Subcutaneous adipose tissue (tissue), 4 donors: ENCODE measurements around the gene TIMM22. TPM values are rescaled to one million over a fixed set of nuclear protein-coding genes. Genes with fewer than 3 reads are reported as not detected.

Source experiments
- CTCF ChIP-seq: fragments of 450-650 bp; IDR thresholded peaks from one replicate; pipeline ENCODE4 v1.5.1; 2016; ENCODE audit warnings: low read depth, mild to moderate bottlenecking, control low read depth, antibody characterized with exemption, moderate library complexity
- total RNA-seq, 4 donors: library from RNA; depleted of rRNA; stranded (reverse); fragments of >200 nt; gene quantifications; one replicate each; pipeline ENCODE4 v1.1.0, GENCODE V29; 2016

TIMM22 gene
- total RNA-seq, 4 donors from 2014 or later: 9.9 to 11.7 (median 10.3) TPM

DNA sequence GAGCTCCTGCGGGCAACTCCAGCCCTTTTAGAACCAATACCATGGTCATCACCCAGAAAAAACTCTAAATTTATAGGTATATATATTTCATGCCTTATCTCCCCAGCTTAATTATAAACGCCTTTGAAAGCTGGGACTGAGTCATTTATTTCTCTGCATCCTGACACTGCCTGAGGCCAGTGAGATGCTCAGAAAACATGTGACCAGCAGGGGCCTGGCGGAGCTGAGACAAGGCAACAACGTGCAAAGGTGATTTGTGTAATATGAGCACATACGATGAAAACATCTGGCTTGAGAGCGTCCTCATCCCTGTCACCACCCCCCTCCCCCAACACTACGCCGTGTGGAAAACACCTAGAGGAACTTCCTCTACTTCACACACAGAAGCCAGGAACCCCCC is 40.0 kb upstream of the TIMM22 start:
- no peak for TF ChIP-seq CTCF

DNA sequence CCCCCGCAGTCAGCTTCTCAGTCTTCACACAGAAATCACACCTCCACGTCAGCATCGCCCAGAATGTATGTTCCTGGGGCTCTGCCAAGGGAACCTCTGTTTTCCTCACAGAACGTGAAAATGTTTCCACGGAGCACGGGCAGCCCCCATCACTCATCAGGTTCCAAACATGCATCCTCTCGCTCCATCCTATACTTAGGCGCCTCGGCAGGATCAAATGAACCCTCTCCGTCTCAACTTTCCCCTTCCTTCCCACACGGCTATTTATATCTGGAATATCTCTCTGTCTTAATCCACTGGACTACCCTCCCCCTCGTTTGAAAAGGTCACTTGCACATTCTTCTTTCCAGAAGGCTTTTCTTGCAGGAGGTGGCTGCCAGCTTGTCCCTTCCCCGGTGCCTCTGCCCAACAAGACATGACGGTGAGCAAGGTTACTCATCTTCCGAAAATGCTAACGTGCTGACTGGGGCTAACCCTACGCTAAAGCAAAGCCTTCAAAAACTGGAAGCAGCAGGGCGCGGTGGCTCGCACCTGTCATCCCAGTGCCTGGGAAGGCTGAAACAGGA is 39.0 kb upstream of the TIMM22 start:
- no peak for TF ChIP-seq CTCF

- no peak for TF ChIP-seq CTCF
Observed at GRCh38 chr17:958712-959451, 38.0 kb upstream of the TIMM22 start.

- TF ChIP-seq CTCF: no peak
Observed at GRCh38 chr17:962166-962565, 34.8 kb upstream of the TIMM22 start.

DNA sequence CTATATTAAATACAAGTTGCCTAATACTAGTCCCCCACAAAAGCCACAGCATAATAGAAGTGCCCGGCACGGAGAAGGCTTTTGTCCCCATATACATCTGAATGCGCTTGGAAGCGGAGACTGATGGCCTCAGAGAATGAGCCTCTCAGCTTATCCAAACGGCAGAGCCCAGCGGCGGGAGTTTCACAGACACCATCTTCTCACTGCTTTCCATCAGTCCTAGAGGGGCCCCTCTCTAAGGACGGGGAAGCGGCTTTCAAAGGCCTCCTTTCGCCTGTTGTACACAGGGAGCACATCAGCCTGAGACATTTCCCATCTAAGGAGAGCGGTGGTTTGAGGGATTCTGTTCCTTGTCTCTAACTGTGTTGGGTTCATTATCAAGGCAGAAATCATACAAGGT is 34.3 kb upstream of the TIMM22 start:
- no peak for TF ChIP-seq CTCF

- no peak for TF ChIP-seq CTCF
Observed at GRCh38 chr17:964876-965275, 32.1 kb upstream of the TIMM22 start.

GRCh38 chr17:965311-965989 is 31.5 kb upstream of the TIMM22 start:
- TF ChIP-seq CTCF: no peak
